GM18517 (cell line): ENCODE results near the gene PARD6A.

ENCODE experiments used
- ATAC-seq: cut with Tn5 transposase; IDR thresholded peaks from one replicate; pipeline ENCODE4 v1.9.1; 2021; ENCODE audit warnings: mild to moderate bottlenecking, moderate library complexity; ENCODE audit not compliant: unreplicated experiment

PARD6A gene

DNA sequence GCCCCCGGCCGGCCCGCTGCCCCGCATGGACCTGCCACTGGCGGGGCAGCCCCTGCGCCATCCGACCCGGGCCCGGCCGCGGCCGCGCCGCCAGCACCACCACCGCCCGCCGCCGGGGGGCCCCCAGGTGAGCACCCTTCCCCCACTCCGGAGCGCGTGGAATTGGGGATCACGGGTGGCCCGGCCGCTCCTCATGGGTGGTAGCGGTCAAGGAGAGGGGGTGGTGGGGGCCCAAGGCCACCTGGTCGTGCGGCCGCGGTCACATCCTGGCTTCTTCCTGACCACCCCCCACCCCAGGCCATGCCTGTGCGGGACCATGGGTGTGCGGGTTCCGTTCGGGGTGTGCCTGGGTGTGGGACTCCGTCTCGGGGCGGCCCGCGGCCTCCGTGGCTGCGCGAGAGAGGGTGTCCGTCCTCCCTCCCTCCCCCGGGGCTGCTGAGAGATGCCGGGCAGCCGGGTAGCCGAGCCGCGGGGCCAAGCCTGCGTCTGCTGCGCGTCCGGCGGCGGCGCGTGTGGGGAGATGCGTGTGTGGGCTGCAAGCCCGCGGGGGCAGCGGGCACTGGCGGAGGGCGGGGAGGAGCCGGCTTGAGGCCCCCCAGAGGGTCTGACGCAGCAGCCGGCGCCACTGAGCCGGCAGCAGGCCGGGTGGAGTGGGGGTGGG lies 7.5 kb upstream of the PARD6A start:
- ATAC-seq: no peak

DNA sequence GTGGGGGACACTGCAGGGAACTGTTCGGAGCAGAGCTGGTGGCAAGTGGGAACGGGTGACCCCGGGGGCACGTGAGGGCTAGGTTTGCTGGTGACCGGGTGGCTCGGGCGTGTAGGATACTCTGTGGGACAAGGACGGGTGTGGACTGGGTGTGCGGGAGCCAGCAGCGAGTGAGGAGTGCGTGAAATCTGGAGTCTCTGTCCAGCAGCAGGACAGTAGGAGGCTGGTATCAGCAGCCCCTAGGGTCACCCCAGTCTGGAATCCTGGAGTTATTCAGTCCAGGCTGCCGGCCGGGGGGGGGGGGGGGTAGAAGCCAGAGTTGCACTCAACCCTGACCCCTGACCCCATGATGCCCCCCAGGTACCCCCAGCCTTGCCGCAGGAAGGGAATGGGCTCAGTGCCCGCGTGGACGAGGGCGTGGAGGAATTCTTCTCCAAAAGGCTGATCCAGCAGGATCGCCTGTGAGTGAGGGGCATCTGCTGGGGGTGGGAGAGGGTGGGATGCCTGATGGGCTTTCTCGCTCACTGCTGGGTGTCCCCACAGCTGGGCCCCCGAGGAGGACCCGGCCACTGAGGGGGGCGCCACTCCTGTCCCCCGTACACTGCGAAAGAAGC lies 6.9 kb upstream of the PARD6A start:
- ATAC-seq: no peak

DNA sequence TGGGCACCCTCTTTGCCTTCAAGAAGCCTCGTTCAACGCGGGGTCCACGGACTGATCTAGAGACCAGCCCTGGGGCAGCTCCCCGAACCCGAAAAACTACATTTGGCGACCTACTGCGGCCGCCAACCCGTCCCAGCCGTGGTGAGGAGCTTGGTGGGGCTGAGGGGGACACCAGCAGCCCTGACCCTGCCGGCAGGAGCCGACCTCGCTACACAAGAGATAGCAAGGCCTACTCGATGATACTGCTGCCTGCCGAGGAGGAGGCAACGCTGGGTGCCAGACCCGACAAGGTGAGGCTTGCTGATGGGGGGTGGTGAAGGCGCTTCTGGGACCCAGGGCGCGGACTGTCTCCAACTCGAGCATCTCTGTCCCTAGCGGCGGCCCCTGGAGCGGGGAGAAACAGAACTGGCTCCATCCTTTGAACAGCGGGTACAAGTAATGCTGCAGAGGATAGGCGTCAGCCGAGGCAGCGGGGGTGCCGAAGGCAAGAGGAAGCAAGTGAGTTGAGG lies 6.3 kb upstream of the PARD6A start:
- no peak for ATAC-seq

- ATAC-seq: no peak
Observed at GRCh38 chr16:67655363-67655762, 5.4 kb upstream of the PARD6A start.

- no peak for ATAC-seq
Observed at GRCh38 chr16:67656344-67657016, 4.3 kb upstream of the PARD6A start.

DNA sequence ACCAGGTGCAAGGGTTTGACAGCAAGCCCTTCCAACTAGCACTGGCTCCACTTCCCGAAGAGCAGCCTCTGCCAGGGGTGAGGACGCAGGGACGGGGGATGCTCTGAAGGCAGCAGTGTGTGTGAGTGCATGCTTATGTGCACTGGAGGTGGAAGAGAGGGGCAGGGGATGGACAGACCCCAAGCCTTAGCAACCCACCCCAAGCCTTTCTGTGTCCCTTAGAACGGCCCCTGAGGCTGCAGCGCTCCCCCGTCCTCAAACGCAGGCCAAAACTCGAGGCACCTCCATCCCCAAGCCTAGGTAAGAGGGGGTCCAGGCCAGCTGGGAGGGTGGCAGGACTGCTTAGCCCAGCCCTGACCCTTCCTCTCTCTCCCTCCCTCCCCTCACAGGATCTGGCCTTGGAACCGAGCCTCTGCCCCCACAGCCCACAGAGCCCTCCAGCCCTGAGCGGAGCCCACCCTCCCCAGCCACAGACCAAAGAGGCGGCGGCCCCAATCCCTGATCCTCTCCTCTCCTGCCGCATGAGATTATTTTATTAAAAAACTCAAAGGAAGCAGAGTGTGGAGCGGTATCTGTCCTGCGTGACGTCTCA lies 3.6 kb upstream of the PARD6A start:
- ATAC-seq: no peak

DNA sequence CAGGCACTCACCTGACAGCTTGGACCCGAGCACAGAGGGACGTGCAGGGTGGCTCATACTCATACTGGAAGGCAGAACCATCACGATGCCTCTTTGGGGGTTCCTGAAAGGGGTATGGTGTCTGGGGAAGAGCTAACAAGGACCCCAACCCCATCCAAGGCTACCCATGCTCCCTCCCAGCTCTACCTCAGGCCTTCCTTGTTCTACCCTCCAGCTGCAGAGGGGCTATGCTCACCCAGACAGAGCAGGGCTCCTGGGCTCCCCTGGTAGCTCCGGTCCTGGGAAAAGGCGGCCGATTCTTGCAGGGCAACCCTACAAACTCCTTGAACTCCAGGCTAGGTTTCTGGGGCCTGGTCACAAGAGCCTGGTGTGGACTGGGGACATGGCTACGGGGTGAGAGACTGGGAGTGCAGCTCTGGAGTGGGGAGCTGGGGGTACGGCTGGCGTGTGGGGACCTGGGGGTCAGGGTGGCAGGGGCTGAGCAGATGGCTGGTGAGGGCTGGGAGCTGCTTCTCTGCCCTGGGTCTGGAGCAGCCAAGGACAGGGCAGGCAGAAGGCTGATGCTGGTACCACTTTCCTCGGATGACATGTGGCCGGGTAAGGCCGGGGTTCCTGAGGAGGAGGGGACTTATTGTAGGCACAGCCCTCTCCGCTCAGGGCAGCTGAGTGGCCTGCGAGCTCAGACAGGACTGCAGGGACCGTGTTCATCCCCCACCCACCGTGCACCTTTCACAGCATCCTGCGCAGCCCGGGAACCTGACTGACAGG lies 2.8 kb upstream of the PARD6A start:
- no peak for ATAC-seq

- no peak for ATAC-seq
Observed at GRCh38 chr16:67658849-67659674, 1.7 kb upstream of the PARD6A start.

DNA sequence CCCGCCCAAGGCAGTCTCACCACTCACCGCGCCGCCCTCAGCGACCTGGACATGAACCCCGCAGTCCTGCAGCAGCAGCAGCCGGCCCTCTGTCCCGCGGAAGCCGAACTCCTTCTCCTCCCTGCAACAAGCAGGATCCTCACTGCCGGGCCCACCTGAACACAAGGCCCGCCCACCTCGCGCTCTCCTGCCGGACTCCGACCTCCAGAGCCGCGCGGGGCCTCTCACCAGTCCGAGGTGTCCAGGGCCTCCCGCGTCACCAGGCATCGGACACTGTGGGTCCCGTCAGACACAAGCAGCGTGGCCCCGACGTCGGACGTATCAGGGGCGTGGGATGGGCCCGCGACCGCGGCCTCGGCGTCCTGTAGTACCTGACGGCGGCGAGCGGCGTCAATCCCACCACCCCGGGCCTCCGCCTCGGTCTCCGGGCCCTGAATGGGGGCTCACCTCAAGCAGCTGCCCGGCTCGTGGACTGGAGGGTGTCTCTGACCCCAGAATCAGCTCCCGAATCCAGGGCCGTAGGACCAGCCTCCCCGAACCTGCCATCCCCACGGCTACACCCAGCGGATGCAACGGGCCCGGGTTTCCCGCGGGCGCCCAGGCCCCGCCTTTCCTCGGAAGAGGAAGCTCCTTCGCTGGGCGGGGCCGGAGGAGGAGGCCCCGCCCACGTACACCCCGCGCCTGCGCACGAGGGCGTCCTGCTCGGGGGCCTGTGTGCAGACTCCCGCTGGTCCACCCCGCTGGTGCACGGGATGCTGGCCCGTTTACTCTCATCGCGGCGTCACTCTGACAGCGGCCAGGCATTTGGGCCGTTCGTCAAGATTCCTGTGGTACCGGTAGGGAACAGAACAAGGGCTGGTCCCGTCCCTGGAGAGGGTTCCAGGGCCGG lies 841 bp upstream of the PARD6A start, which contains the start of gene ACD:
ACD (minus strand) TSS at position 586 of the 889 bp plus-strand sequence; CDS start at position 546, 40 bp downstream.
- ATAC-seq: peak; percentile 53

DNA sequence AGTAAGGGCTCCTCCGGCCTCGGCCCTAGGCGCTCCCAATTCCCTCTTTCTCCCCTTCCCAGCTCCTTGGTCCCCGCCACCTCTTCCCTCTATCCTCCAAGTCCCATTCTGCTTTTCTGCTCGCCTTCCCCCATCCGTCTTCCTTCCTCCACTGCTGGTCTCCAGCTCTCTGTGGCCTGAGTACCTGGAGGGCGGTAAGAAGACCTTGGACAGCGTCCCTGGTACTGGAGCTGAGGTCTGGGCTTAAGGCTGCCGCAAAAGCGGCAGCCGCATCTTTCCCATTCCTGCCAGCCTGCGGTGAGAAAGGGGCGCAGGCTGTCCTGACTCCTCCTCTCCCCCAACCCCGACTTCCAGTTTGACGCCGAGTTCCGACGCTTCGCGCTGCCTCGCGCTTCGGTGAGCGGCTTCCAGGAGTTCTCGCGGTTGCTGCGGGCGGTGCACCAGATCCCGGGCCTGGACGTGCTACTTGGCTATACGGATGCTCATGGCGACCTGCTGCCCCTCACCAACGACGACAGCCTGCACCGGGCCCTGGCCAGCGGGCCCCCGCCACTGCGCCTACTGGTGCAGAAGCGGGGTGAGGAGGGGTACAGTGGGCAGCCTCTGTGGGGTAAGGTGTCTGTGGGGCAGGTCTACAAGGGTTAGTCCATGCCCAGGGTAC lies 471 bp downstream of the PARD6A start:
- no peak for ATAC-seq

DNA sequence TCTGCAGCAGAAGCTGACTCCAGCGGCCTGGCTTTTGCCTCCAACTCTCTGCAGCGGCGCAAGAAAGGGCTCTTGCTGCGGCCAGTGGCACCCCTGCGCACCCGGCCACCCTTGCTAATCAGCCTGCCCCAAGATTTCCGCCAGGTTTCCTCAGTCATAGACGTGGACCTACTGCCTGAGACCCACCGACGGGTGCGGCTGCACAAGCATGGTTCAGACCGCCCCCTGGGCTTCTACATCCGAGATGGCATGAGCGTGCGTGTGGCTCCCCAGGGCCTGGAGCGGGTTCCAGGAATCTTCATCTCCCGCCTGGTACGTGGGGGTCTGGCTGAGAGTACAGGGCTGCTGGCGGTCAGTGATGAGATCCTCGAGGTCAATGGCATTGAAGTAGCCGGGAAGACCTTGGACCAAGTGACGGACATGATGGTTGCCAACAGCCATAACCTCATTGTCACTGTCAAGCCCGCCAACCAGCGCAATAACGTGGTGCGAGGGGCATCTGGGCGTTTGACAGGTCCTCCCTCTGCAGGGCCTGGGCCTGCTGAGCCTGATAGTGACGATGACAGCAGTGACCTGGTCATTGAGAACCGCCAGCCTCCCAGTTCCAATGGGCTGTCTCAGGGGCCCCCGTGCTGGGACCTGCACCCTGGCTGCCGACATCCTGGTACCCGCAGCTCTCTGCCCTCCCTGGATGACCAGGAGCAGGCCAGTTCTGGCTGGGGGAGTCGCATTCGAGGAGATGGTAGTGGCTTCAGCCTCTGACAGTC lies 1.3 kb downstream of the PARD6A start:
- no peak for ATAC-seq

GRCh38 chr16:67662653-67663010 lies 1.9 kb downstream of the PARD6A start:
- no peak for ATAC-seq

DNA sequence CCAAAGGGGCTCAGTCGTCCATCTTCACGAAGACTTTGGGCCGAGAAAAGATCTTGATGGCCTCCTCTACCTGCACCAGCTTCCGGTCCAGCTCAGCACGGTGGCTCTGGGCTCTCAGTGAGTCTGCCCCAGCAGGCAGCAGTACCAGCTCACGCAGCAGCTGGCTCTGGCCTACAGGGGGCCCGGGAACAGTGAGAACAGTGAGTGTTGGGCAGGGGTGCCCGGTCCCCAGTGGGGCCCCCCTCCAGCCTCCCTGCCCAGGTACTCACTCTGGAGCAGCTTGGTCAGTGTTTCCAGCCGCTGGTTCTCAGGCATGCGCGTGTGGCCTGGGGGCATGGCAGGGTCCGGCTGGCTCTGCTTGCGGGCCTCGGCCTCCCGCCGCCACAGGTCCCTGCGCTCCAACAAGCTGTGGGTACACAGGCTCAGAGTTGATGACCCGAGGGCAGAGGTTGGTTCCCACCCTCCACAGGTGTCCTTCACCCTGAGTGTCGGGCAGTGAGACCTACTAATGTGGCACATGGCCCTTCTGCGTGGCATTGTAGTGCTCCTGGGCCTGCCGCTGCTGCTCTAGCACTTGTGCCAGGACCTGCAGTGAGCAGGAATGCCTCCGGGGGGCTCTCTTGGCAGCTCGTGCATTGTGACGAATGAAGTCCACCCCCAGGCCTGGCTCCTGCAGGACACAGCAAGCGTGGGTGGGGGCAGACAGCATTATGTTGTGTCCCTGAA lies 2.6 kb downstream of the PARD6A start:
- no peak for ATAC-seq

DNA sequence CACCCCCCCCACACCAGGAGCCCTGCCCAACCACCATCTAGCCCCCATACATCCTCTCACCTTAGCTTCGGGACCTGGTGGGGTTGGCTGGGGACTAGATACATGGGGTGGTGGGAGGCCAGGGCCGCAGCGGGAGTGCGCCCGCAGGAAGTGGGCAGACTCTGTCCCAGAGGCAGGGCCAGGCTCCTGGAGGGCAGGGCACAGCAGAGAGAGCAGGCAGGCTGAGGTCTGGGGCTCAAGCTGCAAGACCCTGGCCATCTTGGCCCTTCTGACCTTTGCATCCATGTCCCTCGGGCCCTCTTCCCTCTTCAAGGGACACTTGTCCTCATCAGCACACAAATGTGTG lies 3.1 kb downstream of the PARD6A start:
- ATAC-seq: no peak

- no peak for ATAC-seq
Observed at GRCh38 chr16:67664258-67664657, 3.5 kb downstream of the PARD6A start.

GRCh38 chr16:67664871-67665270 lies 4.1 kb downstream of the PARD6A start:
- no peak for ATAC-seq

DNA sequence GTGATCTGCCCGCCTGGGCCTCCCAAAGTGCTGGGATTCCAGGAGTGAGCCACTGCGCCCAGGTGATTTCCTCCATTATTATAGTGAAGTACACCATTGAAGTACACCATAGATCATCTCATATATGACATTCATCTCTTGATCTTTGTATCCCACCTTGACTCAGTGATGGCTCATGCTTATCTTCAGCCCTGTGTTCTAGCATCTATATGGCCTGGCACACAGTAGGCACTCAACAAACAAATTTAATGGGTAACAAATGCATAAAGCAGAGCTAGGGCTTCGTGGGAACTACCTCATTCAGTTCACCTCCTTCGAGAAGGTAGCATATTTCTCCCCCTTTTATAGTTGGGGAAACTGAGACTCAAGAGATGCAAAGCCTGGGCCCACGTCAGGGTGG lies 4.8 kb downstream of the PARD6A start:
- no peak for ATAC-seq
